HG03354 (cell line): ENCODE results near the gene NEURL1.

ENCODE experiments used
- ATAC-seq: cut with Tn5 transposase; IDR thresholded peaks from one replicate; pipeline ENCODE4 v1.9.1; 2021; ENCODE audit warnings: mild to moderate bottlenecking; ENCODE audit not compliant: unreplicated experiment, poor library complexity, severe bottlenecking

The NEURL1 gene

GRCh38 chr10:103555712-103556111 lies 62.2 kb downstream of the NEURL1 start:
- no peak for ATAC-seq

- no peak for ATAC-seq
Observed at GRCh38 chr10:103556383-103557007, 63.0 kb downstream of the NEURL1 start.

DNA sequence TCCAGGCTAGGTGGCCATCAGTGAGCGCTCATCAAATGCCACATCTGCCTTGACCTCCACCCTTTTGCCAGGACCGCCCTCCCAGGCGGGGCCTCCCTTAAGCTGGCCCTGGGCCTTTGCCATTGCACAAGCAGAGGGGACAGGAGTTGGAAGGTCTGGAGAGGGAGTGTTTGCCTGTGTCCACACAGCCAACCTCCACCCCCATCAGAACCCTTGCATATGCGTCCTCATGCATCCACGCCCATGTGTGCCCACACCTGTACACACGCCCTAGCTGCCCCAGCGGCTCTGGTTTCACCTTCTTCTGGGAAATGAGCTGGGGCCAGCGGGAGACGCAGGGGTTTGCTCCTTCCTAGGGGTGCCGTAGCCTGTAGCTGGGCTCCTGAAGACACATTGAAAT lies 64.0 kb downstream of the NEURL1 start:
- no peak for ATAC-seq

DNA sequence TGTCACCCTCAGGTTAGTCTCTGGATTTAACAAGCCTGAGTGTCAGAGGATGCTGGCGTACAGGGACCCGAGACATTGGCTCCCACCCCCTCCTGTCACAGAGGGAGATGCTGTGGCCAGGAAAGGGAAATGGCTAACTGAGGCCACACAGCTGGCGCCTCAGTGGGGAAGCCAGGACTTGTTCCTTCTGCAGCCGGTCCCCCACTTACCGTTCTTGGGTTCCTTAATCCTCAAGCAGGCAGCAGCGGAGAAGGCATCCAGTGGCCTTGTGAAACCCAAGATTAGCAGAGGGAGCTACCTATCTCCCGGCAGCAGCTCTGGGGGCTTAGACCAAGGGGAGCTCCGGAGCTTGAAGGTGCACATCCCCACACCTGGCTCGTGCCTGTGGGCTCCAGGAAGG lies 65.4 kb downstream of the NEURL1 start:
- no peak for ATAC-seq

GRCh38 chr10:103559776-103560175 lies 66.3 kb downstream of the NEURL1 start:
- ATAC-seq = no peak

GRCh38 chr10:103560886-103561285 lies 67.4 kb downstream of the NEURL1 start:
- no peak for ATAC-seq

GRCh38 chr10:103562383-103562782 lies 68.9 kb downstream of the NEURL1 start:
- no peak for ATAC-seq

DNA sequence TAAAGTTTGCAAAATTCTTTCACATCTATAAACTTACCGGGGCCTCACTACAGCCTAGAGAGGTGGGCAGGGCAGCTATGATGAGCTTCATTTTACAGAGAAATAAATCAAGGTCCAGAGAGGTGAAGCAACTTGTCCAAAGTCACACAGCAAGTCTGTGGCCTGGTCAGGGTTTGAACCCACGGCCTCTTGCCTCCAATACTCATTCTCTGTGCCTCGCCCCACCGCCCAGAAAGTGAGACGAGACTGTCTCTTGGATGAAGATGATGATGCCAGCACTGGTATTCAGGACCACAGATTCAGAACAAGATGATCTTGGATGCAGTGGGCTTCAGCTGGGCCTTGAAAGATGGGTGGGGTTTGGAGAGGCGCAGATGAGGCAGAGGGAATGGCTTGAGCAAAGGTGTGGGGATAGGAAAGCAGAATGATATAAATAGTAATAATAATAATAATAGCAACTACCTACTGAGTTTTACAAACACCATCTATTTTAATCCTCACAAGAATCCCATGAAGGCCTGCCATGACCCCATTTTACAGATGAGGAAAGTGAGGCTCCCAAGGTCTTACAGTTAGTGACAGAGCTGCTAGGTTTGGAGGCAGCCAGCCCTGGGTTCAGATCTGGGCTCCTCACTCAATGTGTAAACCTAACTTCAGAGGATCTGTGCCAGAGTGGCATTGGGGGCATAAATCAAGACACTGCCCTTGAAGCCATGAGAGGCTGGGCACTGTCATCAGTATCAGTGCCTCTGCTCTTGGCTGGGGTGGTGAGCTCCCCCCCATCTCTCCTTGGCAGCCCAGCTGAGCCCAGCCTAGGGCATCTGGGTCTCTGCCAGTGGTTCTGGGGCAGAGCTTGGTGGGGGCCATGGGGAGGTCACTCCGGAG lies 70.0 kb downstream of the NEURL1 start:
- no peak for ATAC-seq

DNA sequence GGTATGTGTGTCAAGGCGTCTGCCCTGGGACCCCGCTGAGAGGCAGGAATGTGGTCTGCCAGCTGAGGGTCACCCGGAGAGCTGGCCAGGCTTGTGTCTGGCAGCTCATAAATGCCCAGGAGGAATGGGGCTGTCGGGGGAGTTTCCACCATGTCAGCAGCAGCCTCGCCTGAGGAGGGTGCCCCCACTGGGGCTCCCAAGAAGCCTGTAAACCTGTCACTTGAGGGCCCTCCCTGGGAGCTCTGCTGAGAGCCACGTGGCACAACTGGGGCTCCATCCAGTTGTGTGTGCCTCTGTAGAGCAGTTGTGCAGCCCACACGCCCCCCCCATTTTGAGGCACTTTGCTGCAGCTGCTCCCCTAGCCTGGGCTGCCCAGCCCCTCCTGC lies 70.6 kb downstream of the NEURL1 start:
- no peak for ATAC-seq

- ATAC-seq = no peak
Observed at GRCh38 chr10:103564776-103565520, 71.4 kb downstream of the NEURL1 start.

DNA sequence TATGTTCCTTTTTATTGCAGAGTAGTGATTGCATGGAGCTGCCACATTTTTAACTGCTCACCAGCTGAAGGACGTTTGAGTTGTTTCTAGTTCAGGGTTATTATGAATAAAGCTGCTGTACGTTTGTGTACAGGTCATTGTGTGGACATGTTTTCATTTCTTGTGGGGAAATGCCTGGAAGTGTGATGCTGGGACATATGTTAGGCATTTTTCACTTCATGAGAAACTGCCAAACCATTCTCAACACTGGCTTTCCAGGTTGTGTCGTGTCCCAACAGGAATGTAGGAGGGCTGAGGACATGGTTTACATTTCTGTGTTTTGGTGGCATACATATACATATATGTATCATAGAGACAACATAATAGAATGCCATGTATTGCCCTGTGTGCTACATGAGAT lies 73.0 kb downstream of the NEURL1 start:
- no peak for ATAC-seq

GRCh38 chr10:103568505-103568904 lies 75.0 kb downstream of the NEURL1 start:
- no peak for ATAC-seq

DNA sequence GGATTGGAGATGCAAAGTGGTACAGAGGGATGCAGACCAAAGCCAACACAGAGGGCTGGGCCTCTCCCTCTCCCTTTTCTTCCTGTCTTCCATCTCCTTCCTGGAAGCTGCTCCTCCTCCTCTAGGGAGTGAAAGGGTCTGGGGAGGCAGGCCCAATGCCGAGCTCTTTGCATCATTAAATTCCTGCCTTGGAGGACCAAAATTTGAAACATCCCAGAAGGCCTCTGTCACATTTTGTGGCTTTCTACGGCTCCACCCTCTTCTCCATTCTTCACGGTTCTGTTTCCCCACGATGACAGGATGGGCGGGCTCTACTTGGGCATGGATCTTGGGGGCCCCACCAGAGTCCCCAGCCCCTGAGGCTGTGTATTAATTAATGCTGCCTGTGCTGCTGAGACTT lies 76.4 kb downstream of the NEURL1 start:
- no peak for ATAC-seq

- ATAC-seq = no peak
Observed at GRCh38 chr10:103570844-103571655, 77.5 kb downstream of the NEURL1 start.

GRCh38 chr10:103571656-103571975 lies 78.1 kb downstream of the NEURL1 start:
- no peak for ATAC-seq

DNA sequence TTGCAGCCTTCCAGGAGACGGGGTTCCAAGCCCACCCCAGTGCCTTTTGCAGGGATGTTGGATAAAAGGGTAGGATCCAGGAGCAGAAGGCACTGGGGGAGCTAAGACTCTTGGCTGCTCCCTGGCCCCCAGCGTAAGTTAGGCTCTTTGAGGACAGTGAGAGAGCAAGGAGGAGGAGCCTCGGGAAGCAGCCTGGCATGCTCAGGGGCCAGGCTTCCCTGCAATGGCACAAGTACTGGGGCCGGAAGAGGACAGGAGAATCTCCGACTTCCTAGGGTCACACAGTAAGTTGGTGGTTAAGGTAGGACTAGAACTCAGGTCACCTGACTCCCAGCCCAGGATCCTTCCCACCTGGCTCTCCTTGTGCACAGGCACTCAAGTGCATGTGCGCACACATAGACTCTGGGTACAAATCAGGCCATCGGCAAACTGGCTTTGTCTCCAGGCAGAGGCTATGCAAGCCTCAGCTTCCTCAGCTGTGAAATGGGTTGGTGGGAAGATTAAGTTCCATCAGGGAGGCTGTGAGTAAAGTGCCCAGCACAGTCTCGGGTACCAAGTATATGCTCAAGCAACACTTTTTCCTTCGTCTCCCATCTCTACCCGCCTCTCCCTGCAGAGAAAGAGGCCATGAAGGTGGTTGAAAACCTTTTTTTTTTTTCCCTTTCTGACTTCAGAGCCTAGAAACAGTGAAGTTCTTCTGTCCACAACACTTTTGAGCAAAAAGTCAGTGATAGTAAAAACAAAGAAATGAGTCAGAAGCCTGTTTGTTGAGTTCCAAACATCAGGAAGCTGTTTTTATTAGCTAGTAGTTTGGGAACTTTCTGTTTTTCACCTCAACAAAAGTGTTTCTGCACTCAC lies 79.1 kb downstream of the NEURL1 start:
- ATAC-seq = no peak

GRCh38 chr10:103573205-103573487 lies 79.6 kb downstream of the NEURL1 start:
- no peak for ATAC-seq

DNA sequence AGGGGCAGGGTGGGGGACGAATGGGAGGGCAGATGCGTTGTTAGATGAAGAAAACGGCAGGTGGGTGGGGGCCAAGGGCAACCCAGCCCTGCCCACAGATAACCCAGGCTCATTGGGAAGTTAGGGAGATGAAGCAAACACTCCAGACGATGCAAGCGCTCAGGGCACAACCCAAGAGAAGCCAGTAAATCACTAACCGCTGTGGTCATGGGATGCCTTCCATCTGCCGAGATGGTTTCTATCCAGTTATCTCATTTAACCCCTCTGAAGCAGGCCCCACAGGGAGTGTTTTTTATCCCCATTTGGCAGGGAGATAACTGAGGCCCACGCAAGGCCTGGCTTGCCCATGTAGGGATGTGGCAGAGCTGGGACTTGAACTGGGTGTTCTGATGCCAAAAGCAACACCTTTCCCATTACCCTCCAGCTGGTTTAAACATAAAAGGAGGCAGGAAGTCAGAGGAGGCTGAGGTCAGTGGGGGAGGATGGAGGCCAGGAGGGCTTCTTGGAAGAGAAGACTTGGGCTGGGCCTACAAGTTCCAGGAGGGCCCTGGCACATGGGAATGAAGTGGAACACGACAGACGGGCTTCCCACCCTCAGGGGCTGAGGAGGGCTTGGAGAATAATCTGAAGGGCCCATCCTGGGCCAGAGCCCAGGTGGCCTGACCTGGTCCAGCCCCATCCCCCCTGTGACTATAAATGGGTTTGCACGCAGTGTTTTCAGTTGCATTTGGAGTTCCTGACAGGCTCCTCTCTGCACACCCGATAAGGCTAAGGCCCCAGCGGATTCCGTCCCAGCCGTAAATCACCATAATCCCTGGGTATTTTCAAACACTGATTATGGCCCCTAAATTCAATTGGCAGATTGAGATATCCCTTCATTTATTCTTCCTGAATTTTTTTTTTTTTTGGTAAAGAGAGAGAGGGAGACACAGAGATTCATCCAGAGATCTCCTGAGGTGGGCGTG lies 80.9 kb downstream of the NEURL1 start:
- ATAC-seq = no peak
